NCI-H526 treated with DMSO at 0.1 percent for 48 hours (cell line): ENCODE data around the gene WFIKKN1.
A peak's percentile ranks its signal among the peaks of the same experiment; 100 is the strongest.

Source experiments
- DNase-seq: peaks from one replicate; lab custom pipeline; 2025; lab: John Stamatoyannopoulos, UW

WFIKKN1 gene

GRCh38 chr16:657487-657886 lies 26.7 kb downstream of the WFIKKN1 start:
- no peak for DNase-seq

GRCh38 chr16:658679-659571 lies 28.1 kb downstream of the WFIKKN1 start:
- no peak for DNase-seq

GRCh38 chr16:659618-660017 lies 28.8 kb downstream of the WFIKKN1 start:
- DNase-seq = no peak

- DNase-seq = no peak
Measured at GRCh38 chr16:660132-660458, 29.3 kb downstream of the WFIKKN1 start.

- peak; percentile 35 for DNase-seq
Measured at GRCh38 chr16:660459-661183, 29.8 kb downstream of the WFIKKN1 start.

GRCh38 chr16:661184-661821 lies 30.5 kb downstream of the WFIKKN1 start:
- no peak for DNase-seq

GRCh38 chr16:662095-662494 lies 31.3 kb downstream of the WFIKKN1 start:
- no peak for DNase-seq

- no peak for DNase-seq
Measured at GRCh38 chr16:662597-662996, 31.8 kb downstream of the WFIKKN1 start.

GRCh38 chr16:666572-666971 lies 35.8 kb downstream of the WFIKKN1 start:
- DNase-seq = no peak

- DNase-seq = no peak
Measured at GRCh38 chr16:667113-667779, 36.5 kb downstream of the WFIKKN1 start.

- peak; percentile 67 for DNase-seq
Measured at GRCh38 chr16:667780-668518, 37.2 kb downstream of the WFIKKN1 start, which contains the start of gene RHOT2. Gene RHOT2, plus strand, starts transcription at chr16:668132. Its CDS starts 68 bp downstream, at chr16:668200.

- no peak for DNase-seq
Measured at GRCh38 chr16:668519-669171, 37.9 kb downstream of the WFIKKN1 start.

- no peak for DNase-seq
Measured at GRCh38 chr16:669666-670065, 38.9 kb downstream of the WFIKKN1 start.

- no peak for DNase-seq
Measured at GRCh38 chr16:670485-671352, 39.9 kb downstream of the WFIKKN1 start.

- no peak for DNase-seq
Measured at GRCh38 chr16:671353-672131, 40.8 kb downstream of the WFIKKN1 start.

GRCh38 chr16:672371-672770 lies 41.6 kb downstream of the WFIKKN1 start:
- DNase-seq = no peak

GRCh38 chr16:672851-673250 lies 42.1 kb downstream of the WFIKKN1 start:
- no peak for DNase-seq

- no peak for DNase-seq
Measured at GRCh38 chr16:673399-673991, 42.7 kb downstream of the WFIKKN1 start.
